HG03064 (cell line): ENCODE results near the gene GPATCH4.
"Not testable (repeated sequence)": the region's sequence is repeated elsewhere in the genome, so short reads cannot be mapped to it uniquely, and the experiment has no call there.

Source experiments
- ATAC-seq: cut with Tn5 transposase; IDR thresholded peaks from one replicate; pipeline ENCODE4 v1.9.1; 2021; ENCODE audit warnings: low read depth; ENCODE audit not compliant: unreplicated experiment

The GPATCH4 gene

DNA sequence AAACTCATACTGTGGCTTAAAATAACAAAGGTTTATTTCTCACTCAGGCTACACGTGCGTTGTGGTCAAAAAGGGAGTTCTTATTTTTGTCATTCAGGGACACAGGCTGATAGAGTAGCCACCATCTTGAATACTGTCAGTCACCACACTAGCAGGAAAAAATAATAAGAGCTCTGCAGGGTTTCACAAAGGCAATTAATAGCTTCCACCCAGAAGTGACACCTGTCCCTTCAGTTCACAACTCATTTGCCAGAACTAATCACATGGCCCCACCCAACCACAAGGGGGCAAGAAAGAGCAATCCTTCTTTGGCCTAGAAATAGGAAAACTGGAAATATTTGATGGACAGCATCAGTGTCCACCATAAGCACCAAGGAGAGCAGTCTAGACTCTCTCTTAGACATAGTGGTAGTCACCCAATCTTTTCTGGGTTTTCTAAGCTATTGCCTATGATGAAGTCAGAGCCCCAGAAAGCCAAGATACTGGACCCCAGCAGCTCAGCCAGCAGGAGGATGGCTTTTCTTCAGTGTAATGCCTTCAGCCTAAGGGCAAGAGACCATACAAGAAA, 26.1 kb upstream of the GPATCH4 start:
- ATAC-seq: no peak

DNA sequence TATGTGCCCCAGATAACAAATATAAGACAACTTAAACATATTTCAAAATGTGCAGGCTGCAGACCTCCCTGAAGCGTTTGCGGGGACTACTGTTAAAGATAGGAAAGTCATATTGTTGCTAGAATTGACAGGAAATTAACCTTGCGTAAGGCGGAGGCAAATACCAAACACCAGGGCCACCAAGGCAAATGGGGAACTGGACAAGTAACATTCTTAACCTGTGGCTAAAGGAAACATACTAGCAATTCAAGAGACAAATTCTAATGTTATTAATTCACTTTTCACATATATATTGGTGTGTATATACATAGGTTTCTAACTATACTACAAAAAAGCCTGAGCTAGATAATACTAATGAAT, 24.8 kb upstream of the GPATCH4 start:
- ATAC-seq: no peak

DNA sequence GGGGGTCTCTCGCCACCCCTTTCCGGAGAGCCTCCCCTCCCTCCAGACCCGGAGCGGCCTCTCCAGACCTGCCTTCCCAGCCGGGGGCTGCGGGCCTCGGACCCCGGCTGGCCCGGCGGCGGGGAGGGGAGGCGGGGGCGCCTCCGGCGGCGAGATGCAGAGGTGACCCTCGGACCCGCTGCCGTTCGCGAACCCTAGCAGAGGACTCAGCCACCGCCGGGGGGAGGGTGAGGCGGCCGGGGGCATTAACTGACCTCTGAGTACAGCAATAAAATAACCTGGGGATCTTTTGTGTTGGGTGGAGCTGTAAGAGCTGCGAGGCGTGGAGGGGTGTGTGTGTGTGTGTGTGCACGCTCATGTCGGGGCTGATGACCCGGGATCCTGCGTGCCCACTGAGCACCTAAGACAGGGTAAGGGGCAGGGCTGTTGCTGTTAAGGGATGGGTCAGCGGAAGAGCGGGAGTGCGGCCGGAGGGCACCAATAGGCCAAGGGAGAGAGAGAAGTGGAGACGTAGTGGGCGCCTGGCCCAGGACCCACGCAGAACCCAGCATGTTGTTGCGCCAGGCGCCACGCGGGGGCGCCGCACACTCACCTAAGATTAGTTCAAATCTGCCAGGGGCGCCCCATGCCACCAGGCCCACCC, 24.3 kb upstream of the GPATCH4 start:
- ATAC-seq: no peak

DNA sequence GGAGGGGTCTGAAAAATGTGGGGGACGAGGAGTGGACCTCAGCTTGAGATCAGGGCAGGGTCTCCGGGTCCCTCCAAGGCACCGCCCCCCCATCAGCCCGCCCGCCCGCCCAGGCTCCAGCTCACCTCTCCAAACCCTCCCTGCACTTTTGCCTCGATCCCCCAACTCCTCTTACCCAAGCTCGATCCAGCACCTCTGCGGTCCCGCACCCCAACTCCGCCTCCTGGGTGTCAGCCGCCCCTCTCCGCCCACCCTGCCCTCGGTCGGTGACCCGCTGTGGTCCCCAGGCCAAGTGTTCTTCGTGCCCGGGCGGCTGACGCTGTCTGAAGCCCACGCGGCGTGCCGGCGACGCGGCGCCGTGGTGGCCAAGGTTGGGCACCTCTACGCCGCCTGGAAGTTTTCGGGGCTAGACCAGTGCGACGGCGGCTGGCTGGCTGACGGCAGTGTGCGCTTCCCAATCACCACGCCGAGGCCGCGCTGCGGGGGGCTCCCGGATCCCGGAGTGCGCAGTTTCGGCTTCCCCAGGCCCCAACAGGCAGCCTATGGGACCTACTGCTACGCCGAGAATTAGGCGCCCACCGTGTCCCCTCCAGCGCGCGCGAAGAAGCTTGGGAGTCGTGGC, 23.6 kb upstream of the GPATCH4 start:
- ATAC-seq: no peak

DNA sequence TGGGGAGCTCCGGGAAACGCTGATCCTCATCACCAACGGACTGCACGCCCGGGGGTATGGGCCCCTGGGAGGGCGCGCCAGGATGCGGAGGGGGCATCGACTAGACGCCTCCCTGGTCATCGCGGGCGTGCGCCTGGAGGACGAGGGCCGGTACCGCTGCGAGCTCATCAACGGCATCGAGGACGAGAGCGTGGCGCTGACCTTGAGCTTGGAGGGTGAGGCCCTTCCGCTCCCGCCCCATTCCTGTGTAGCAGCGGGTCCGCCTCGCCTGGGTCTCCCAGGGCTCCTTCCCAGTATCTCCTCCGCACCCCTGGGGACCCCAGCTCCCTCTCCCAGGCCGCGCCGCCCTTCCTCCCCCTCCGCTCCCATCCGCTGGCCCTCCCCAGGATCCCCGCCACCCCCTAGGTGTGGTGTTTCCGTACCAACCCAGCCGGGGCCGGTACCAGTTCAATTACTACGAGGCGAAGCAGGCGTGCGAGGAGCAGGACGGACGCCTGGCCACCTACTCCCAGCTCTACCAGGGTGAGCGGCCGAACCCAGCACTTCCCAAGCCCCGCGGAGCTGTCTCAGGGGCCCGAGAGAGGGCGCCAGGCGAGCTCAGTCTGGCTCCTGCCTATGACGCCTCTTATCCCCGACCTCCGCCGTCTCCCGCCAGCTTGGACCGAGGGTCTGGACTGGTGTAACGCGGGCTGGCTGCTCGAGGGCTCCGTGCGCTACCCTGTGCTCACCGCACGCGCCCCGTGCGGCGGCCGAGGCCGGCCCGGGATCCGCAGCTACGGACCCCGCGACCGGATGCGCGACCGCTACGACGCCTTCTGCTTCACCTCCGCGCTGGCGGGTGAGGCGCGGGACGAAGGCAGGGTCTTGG, 22.9 kb upstream of the GPATCH4 start:
- no peak for ATAC-seq

DNA sequence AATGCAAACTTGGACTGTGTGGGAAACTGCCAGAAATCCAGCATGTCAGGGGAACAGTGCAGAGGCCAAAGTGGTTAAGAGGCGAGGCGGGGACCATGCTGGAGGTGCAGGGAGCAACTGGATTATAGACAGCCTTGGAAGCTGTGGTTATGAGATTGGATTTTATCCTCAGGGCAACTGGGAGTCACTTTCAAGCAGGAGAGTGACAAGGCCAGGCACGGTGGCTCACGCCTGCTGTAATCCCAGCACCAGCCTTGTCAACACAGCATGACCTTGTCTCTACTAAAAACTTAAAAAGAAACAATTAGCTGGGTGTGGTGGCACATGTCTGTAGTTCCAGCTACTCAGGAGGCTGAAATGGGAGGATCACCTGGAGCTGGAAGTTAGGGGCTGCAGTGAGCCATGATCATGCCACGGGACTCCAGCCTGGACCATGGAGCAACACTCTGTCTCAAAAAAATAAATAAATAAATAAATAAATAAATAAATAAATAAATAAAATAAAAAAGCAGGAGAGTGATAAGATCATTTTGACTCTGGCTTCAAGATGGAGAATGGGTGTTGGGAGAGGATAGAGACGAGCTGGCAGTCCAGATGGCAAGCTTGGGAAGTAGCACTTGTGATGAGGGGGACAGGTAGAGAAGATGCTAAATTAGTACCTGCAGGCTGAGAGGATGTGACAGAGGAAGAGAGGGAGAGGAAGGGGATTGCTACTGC, 21.5 kb upstream of the GPATCH4 start:
- no peak for ATAC-seq

DNA sequence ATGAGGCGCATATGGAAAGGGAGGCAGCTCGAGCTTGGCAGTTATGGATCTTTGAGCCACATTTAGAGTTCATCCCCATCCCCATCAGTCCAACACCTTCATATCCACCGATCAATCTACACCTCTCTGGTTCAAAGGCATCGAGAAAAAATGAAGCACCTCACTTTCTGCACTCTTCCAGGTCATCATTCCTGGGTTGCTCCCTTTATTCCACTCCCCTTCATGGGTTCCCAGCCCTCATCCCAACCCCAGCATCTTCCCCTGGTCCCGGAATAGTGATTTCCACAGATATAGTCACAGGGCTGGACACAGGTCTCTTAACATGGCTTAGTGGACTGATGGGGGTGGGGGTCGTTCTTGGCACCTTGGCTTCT, 18.3 kb upstream of the GPATCH4 start:
- no peak for ATAC-seq

DNA sequence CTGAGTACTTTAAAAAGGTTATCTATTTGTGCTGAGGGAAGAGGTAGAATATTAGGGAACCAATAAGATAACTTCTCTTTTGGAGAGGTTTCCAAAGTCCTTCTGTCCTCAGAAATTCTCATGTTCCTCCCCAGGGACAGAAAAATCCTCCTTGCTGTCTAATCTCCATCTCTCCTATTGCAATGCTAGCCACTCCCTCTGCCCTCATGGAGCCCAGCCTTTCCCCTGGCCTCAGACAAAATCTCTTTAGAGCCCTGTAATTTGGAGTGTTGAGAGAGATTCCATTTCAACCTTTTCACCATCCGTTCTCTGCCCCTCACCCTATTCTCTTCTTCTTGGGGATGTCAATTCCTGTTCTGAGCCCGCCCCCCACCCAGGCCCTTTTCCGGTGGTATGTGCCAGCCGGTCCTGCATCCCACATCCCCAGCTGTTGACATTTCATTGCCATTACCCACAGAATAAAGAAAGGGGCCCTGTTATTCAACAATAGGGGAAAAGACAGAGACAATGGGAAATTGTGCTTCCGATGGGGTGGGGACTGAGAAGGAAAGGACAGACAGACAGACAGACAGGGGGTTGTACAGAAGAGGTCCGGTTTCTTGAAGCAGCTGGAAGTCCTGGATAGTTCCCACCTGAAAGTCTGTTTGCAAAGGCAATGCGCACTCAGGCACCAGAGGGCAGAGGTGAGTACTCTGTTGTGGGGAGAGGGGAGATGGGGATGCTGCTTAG, 17.7 kb upstream of the GPATCH4 start, which contains the start of gene HAPLN2:
Gene HAPLN2 (plus strand): TSS at position 563 of the 729 bp plus-strand sequence. CDS start 4,076 bp downstream, outside the sequence.
- ATAC-seq: no peak

DNA sequence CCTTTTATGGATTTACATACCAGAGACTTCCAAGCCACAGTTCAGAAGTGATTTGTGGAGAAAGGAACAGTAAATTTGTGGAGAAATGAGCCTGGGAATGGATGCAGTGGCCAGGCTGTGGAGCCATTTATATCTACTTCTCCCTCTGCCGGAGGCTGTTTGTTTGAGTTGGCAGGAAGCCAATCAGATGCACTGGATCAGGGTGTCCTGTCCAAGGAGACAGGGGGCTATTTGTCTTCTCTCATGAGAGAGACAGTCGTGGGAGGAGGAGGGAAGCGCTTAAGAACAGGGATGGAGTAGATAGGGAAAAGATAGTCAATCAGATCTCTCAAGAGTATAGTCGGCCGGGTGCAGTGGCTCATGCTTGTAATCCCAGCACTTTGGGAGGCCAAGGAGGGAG, 15.2 kb upstream of the GPATCH4 start:
- no peak for ATAC-seq

DNA sequence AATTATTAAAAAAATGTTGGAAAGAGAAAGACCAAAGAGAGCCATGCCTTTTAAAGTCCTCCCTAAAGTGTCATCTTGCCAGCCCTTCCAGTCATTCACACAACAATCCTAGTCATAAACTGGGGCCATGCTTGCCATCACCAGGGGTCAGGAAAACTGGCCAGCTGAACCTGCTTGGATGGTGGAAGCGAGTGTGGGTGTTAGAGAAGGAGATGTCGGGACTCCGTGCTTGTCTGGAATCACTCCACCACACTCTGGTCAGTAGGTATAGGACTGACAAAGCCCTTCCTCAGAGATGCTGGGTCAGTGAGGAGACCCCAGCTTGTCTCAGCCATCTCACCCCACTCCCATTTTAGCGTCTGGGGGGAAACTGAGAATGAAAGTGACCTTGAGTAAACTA, 14.7 kb upstream of the GPATCH4 start:
- ATAC-seq: no peak

DNA sequence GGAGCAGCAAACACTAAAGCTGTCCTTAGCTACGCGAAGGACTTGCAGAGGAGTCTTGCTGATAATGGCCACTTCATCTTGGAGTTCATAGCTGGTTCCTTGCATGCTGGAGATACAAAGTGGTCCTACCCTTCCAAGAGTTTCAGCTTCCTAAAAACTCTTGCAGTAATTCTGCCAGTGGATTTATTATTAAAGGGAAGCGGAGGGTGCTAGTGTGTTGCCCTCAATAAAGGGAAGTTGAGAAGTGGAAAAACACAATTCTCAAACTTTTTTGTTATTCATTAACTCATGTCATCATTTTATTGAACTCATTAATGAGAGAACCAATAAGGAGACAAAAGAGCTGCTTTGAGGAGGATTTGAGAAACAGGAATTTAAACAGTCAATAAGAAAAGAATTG, 11.4 kb upstream of the GPATCH4 start:
- ATAC-seq: no peak

DNA sequence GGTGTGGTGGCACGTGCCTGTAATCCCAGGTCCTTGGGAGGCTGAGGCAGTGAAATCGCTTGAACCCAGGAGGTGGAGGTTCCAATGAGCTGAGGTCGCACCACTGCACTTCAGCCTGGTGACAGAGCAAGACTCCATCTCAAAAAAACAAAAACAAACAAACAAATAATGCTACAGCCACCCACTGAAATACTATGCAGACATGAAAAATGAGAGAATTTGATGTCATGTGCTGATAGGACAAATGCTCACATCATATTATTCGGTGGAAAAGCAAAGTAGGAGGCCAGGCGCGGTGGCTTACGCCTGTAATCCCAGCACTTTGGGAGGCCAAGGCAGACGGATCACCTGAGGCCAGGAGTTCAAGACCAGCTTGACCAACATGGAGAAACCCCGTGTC, 8.8 kb upstream of the GPATCH4 start:
- ATAC-seq: not testable (repeated sequence)

DNA sequence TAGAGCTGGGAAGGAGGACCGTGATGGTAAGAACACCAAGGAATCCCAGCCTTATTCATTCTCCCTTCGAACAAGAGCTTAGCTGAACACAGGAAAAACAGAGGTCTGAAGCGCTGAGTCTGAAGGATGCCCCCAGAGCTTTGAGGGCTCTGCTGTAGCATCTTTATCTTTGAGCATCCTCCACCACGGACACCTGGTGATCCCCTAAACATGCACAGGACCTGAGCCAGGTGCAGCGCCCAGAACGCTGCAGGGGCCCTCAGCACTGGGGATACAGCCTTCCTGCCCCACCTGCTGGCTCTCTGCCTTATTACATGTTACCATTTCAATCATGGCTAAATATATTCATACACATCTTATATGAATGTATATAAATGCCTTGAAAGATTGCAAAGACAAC, 7.7 kb upstream of the GPATCH4 start:
- no peak for ATAC-seq

DNA sequence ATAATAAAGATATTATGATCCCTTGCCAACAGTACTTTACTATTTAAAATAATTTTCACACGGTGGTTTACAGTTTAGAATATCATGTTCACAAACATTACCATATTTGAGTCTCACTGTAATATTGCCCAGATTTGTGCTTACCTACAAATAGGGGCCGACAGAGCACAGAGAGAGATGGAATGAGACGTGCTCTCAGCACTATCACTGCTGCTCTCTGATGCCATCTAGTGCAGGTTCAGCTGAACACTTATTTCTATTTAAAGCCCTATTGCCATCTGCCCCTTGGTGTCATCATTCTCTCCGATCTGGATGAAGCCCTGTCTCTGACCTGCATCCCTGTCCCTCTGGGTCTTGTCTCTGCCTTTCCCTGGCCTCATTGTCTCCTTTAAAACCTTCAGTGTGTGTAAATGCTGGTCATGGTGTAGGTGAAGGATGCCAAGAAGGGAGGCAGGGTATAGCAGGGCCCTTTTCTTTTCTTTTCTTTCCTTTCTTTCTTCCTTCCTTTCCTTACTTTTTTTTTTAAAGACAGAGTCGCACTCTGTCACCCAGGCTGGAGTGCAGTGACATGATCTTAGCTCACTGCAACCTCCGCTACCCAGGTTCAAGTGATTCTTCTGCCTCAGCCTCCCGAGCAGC, 6.9 kb upstream of the GPATCH4 start:
- no peak for ATAC-seq

DNA sequence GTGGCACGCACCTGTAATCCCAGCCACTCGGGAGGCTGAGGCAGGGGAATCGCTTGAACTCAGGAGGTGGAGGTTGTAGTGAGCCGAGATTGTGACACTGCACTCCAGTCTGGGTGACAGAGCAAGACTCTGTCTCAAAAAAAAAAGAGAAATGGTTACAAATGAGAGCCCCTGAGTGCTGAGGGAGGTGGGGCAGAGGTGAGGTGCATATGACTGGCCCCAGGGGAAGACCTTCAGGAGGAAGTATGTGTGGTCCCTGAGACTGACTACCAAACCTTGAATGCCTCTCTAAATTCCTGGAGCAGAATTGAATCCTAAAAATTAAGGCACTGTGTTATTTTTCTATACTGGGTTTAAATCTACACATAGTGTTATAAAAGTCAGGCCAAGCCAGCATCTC, 6.1 kb upstream of the GPATCH4 start:
- not testable (repeated sequence) for ATAC-seq

DNA sequence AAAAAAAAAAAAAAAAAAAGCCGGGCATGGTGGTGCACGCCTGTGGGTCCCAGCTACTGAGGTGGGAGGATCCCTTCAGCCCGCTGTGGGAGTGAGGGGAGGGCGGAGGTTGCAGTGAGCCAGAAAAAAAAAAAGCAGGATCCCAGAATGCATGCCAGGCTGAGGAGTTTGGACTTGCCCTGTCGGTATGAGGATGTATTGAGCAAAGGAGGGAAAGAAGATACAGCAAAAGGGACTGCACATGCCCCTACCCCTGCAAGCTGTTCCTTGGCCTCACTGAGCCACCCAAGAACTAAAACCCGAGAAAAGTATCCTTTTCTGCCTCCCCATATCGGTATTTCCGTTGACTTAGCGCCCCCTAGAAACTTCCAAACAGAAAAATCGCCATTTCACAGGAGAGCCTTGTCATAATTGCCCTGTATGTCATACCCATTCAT, 1.3 kb upstream of the GPATCH4 start:
- no peak for ATAC-seq

DNA sequence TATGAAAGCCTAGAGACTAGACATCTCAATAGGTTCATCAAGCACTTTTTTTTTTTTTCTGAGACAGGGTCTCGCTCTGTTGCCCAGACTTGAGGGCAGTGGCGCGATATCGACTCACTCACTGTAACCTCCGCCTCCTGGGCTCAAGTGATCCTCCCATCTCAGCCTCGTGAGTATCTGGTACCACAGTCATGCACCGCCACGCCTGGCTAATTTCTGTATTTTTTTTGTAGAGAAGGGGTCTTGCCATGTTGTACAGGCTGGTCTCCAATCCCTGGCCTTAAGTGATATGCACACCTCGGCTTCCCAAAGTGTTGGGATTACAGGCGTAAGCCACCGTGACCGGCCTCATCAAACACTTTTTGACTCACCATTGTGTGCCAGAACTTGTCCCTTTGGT, 613 bp upstream of the GPATCH4 start:
- no peak for ATAC-seq

DNA sequence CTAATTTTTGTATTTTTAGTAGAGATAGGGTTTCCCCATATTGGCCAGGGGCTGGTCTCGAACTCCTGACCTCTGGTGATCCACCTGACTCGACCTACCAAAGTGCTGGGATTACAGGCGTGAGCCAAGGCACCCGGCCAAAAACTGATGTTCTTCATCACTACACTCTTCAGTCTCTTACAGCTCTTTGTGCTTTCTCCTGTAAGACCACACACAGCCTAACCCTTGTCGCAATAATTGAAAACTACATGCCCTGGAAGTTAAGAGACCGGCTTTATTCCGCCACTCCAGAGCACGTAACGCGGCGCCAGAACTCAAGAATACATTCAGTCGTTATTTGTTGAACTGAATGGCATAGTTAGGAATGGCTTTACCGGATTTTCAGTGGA, 552 bp downstream of the GPATCH4 start:
- ATAC-seq: no peak

DNA sequence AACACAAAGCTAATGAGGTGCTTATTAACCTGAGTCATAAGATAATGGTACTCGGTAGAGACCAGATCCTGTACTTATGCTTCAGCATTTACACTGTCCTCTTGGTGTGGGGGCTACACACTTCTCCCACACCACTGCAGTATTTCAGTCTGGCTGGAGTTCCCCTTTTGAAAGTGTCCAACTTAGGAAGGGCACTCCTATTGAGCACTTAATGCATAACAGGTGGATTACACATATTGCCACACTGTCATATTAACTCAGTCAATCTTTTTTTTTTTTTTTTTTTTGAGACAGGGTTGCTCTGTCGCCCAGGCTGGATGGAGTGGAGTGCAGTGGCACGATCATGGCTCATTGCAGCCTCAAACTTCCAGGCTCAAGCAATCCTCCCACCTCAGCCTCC, 1.5 kb downstream of the GPATCH4 start:
- no peak for ATAC-seq
